GM21576 (cell line): ENCODE data around the gene SCTR.

ENCODE experiments used
- ATAC-seq: cut with Tn5 transposase; IDR thresholded peaks from one replicate; pipeline ENCODE4 v1.9.1; 2021; ENCODE audit warnings: mild to moderate bottlenecking, moderate library complexity; ENCODE audit not compliant: unreplicated experiment

The SCTR gene

DNA sequence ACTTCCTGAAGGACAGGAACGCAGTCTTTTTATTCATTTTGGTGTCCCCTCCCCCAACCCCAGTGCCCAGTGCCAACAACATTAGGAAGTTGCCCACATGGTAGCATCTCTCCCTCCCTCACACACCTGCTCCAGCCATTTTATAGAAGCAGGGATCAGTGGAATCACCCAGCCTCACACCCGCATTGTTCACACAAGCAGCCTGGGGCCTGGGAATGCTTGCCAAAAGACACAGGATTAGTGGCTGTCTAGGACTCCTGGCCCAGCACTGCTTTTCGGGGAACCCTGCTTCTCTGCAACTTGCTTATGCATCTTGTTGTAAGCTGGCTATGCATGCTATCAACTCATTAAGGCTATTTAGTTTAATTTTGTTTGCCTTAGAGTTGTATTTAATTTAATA lies 74.8 kb downstream of the SCTR start:
- no peak for ATAC-seq

- no peak for ATAC-seq
Measured at GRCh38 chr2:119448427-119449141, 75.7 kb downstream of the SCTR start.

- ATAC-seq: no peak
Measured at GRCh38 chr2:119446037-119446436, 78.2 kb downstream of the SCTR start.

- ATAC-seq: no peak
Measured at GRCh38 chr2:119442850-119443249, 81.4 kb downstream of the SCTR start.

GRCh38 chr2:119442226-119442619 lies 82.1 kb downstream of the SCTR start:
- no peak for ATAC-seq

DNA sequence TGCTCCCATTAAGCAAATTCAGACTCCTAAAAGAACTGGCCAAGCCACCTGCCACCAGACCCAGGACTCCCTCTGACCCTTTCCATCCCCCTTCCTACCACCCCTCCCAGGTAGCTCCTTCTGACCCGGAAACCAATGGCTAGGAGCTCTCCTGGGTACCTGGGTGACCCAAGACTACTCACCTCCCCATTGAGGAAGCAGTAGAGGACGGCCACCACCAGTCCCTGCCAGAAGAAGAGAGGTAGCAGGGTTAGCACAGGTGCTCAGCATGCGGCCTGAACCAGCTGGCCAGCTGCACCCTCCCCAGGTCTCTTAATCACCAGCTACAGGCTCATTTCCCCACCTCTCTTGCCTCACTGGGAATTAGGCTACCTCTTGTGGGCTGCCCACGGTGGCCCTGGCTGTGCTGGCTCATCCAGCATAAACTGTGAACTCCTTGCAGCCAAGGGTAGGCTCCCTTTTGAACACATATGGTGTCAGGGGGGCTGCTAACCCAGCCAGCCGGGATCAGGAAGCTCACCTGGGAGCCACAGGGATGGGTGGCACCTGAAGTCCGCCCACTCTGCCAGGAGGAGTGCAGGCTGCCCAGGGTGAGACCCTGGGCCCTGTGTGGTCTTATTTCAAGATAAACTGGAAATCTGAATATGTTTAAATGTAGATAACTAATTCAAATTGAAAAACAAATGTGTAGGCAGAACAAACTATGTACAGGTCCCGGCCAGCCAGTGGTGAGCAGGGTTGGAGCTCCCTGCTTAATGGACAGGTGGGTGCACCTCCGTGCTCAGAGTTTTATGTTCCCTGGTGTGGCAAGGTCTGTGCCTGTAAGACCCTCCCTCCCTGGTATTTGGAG lies 82.7 kb downstream of the SCTR start:
- no peak for ATAC-seq

GRCh38 chr2:119440873-119441272 lies 83.4 kb downstream of the SCTR start:
- no peak for ATAC-seq

DNA sequence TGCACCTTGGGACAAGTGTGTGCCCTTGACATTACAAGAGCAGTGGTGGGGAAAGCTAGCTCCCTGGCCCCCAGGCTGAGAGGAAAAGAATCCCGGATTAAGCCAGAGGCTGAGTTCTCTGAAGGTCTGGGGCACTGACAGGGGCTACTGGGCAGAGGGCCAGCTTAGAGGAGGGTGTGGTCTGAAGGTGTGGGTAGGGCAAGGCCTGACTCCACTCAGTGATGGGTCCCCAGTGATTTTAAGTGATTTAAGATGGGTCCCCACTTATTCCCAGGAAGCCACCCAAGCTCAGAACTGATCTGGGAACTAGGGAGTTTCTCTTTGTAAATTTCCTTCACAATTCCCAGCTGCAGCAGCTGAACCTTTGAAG lies 83.8 kb downstream of the SCTR start:
- no peak for ATAC-seq

DNA sequence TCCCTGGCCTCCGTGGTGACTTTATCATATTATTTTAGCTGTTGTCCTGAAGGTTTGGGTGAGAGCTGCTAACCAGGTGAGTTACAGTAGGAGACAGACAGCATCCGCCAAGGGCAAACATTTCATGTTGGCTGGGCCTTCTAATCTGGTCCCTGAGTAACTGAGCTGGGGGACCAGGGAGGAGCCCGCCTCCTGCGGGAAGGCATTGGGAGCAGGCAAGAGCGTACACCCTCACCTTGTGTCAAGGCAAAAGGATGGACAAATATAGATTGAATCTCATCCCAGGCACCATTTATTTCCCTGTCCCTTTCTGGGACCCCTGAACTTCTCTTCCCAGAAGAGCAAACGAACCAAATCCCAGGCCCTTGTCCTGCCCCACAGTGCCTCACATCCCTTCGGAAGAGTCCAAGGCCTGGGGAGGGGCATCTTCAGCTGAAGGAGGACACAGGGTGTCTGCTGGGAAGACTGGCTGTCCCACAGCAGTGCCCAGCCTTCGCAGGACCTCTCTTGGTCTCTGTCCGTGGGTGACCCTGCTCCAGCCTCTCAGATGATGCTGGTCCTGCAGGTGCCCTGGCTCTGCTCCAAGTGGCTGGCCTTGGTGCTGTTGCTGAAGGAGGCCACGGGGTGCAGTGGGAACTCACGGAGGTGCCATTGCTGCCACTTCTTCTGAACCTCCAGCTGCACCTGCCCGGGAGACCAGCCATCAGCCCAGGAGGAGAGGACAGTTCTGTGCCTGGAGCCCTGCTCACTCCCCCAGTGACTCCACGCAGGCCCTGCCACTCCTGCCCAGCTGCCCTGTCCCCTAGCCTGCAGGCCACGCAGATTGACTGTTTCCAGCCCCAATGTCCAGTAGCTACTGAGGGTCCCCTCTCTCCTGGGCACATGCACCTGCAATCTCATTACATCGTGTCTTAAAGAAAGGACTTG lies 84.4 kb downstream of the SCTR start:
- no peak for ATAC-seq

DNA sequence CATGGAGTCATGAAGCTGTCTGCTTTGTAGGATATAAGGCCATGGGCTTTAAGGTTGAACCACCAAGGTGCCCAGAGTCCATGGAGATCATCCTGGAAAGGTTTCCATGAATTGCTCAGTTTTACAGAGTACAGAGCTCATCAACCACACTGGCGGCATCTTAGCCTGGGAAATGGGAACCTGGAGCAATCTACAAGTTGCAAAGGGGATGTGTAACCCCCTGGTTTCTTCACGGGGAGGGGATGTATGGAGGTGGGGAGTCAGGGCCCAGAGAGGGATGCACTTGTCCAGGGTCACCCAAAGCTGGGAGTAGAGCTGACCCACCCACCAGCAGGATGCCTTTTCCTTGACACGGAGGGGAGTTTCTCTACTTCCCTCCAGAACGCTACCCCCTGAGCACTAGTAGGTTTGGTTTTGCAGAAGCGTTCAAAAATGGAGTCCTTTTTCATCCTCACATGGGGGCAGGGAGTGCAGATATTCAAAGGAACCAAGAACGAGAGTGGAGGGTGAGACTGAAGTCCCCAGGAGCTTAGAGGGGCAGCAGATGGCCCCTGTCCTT lies 85.5 kb downstream of the SCTR start:
- no peak for ATAC-seq

- ATAC-seq: no peak
Measured at GRCh38 chr2:119438128-119438656, 86.1 kb downstream of the SCTR start.

- ATAC-seq: no peak
Measured at GRCh38 chr2:119436993-119437772, 87.1 kb downstream of the SCTR start.

DNA sequence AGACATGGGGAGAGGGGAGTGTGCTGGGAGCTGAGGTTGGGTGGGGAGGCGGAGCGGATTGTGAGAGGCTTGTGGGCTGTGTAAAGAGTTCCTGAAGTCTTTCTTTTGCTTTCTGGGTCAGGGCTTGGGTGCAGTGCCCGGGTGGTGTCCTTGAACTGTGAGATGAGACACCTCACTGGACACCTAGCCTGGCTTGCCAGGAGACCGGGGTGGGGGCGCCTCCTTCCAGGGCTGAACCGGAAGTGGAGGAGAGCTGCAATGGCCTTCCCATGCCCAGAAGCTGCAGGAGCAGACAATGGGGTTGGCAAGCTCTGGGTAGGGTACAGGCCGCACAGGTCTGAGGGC lies 88.4 kb downstream of the SCTR start:
- ATAC-seq: no peak

- no peak for ATAC-seq
Measured at GRCh38 chr2:119435081-119435952, 89.0 kb downstream of the SCTR start.

DNA sequence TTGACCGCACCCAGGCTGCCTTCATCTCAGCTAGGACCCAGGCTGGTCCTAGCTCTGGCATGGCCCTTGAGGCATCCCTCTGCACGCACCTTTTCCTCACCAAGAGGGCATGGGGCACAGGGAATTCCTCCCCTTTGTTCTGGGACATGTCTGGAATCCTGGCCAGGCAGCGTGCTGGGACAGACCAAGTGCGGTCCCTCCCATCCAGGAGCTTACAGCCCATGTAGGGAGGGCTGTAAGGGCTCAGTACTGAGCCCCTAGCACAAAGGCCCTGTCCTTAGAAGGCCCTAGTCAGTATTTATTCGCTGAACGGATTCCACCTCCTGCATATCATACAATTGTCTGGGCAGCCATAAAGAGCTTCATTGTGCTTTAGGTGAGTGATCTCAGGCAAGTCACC lies 89.6 kb downstream of the SCTR start:
- ATAC-seq: no peak

DNA sequence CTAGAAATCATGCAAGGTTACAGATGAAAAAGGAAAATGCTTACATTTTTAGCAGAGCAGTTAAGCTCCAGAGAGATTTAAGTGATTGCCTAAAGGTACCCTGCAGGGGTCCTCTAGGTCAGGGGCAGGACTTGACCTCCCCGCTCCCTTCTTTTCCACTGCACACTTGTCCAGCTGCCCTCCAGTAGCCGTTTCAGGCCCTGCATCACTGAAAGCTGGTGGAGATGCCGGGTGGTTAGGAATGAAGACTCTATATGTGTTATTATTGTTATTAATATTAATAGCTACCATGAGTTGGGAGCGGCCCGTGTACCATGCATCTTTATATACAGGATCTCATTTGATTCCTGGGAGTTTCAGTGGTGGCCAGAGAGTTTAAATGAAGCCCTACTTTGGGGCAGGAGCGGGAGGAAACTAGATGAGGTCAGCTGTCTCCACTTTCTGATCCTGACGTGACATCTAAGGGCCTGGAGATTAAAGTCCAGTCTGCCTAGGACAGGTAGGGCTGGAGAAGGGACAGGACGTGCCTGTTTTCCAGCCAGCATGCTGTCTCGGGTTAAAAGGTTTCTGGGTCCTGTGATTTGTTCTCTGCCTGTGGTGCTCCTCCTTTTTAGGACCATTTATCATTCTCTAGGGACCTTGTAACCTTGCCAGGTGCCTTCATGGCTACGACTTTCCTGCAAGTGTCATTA lies 90.5 kb downstream of the SCTR start:
- no peak for ATAC-seq

GRCh38 chr2:119432851-119433522 lies 91.3 kb downstream of the SCTR start:
- ATAC-seq: no peak
